Effector CD4-positive, alpha-beta T cell (primary cell): ENCODE measurements around the gene TMEM176B. TPM values are rescaled to one million over a fixed set of nuclear protein-coding genes. Genes with fewer than 3 reads are reported as not detected.

Source experiments
- DNase-seq: peaks from one replicate; pipeline ENCODE4 v3.0.0-alpha.2; 2020
- total RNA-seq: gene quantifications from one replicate; lab custom pipeline; 2026; lab: John Stamatoyannopoulos, UW

The TMEM176B gene
- total RNA-seq = not detected

DNA sequence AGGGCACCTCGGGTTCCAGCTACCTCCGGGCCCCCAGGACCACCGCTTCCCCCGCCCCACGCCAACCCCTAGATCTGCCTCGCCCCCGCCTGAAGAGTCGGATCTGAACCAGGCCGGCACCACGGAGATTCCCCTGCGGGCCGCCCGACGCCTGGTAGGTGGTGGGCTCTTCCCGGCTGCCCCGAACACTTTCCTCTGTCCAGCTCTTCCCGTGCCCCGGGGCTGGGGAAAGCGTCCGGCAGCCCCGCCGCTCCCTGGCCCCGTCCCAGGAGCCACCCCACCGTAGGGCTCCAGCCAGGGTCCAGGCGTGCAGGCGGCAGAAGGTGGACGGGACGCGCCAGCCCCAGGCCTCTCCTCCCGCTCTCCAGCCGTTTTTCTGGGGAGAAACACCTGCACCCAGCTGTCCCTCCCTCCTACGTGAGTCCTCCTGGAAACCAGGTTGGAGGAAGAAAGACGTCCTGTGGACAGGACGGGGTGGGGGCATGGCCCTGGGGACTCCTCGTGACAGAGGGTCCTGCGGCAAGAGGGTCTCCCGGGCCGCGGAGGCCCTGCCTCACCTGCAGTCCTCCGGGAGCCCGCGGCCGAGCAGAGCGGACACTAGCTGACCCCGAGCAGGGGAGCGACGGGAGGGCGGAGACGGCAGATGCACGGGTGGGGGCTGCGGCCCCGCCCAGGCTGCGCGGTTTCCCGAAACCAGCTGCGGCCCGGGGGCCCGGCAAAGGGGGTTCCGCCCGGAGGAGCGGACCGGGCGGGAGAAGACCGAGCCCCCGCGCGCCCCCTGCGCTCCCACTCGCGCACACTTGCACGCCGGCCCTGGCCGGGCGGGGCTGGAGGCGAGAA lies at the start of gene TMEM176B:
TSS of gene TMEM176B (minus strand) at position 624 of the 840 bp plus-strand sequence. CDS start 3,795 bp downstream, outside the sequence.
- no peak for DNase-seq

DNA sequence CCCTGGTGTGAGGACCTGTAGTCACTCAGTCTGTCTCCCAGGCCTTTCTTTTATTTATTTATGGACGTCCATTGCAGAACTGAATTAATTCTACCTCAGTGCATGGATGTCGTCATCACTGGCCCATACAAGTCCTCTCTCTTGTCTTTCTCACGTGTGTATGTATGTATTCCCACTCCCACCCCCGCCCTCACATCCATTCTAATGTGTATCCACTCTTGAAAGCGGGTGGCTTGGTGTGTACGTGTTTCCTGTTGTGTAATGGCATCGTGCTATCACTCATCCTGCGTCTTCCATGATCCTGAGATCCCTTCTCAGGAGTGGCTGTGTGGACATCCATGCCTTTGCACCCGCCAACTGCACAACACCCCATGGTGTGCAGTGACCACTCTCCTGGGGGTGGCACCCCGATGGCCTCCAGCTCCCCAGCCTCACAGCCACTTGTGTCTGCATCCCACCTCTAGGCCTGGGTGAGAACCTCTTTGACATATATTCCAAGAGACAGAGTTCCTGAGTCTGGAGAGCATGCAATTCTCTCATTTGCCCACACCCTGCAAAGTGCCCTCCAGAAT lies 49.1 kb upstream of the TMEM176B start:
- DNase-seq = no peak

DNA sequence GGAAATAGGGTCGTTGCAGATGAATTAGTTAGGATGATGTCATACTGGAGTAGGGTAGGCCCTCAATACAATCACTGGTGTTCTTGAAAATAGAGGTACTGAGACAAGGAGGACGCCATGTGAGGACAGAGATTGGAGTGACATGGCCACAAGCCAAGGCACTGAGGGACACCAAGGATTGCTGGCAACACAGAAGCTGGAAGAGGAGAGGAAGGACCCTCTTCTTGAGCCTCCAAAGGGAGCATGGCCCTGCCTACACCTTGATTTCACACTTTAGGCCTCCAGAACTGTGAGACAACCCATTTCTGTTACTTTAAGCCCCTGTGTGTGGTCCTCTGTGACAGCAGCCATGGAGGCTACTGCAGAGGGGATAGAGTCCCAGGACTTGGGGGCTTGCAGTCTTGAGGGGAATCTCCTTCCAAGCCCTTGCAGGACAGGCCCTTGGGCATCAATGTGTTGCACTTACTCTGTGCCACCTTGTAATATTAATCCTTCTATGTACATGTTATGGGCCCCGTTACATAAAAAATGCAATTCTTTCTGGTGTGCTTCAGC lies 48.5 kb upstream of the TMEM176B start:
- DNase-seq = no peak

DNA sequence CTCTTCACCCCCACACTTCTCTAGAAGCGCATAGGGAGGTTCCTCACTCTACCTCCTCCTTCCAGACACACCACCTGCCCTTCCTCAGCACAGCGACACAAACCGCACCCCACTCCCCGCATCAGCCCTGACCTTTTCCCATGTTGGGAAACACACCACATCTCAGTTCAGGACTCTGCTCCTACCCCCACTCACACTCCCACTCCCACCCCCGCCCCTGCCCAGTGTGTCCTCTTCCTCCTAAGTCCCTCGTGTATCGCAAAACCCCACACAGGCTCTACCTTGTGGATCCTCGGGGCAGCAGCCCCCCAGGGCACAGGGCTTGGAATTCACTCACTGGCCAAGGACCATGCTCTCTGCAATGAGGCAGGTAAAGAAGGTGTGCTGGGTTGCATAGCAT lies 47.9 kb upstream of the TMEM176B start:
- DNase-seq = no peak

DNA sequence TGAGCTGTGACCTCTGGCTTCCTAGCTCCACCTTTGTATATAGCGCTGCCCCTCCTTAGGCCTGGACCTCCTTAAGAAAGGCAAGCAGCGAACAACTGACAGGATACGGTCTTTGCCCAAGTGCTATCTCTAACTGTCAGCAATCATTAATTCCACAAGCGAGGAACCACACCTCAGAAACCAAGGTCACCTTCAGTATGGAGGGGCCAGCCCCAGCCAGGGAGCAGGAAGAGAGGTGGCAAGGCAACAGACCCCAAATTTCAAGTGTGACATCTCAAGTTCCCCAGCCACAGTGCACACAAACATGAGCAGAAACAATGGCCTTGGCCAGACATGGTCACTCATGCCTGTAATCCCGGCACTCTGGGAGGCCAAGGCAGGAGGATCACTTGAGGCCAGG lies 47.4 kb upstream of the TMEM176B start:
- DNase-seq = no peak

DNA sequence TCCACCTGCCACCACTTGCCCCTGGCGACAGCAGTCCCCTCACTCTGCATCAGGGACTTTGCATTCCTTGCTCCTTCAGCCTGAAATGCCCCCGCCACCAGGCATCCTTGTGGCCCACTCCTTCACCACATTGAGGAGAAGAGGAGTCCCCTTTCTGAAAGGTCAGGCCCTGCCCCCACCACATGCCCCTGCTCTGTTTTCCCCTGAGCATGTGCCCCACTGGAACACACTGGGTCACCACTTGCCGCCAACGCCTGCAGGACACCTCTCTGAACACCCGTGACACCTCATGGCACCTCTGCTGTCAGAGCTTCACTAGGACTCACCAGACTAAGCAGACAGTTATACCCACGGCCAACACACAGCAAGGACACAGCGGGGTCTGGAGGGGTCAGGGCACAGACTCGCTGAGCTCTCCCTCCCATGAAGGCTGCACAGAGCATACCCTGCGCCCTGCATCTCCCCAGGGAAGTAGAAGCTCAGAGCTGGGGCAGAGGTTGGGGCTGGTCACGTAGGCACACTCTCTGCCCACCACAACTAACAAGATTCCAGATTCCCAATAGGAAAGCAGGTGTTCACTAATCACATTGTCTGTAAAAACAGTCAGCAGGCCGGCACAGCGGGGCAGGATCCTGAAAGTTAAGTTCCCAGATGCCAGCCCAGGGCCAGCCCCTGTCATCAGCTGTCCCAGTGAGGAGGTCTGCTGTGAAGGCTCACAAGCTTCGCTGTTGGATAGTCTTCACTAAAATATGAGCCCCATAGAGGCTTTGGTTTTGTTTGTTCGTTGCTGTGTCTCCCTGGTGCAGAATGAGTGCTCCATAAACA lies 46.3 kb upstream of the TMEM176B start:
- DNase-seq = no peak

DNA sequence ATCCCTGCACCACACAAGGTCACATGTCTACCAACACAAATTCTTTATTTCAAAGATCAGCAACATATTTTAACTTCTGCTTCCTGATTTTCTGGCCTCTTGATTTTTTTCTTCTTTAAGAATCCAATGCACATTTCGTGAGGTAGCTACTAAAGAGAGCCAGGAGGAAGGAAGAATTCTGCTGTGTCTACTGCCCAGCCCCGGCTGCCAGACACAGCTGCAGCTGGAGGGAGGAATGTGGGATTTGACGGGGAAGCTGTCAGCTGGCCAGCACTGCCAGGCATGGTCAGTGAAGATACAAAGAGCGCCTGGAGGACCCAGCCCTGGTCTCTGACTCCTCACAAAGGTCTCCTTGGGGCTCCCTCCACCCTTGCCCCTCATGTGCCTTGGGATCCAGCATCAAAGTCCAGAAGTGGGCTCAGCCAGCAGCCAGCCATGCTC lies 45.3 kb upstream of the TMEM176B start:
- no peak for DNase-seq

DNA sequence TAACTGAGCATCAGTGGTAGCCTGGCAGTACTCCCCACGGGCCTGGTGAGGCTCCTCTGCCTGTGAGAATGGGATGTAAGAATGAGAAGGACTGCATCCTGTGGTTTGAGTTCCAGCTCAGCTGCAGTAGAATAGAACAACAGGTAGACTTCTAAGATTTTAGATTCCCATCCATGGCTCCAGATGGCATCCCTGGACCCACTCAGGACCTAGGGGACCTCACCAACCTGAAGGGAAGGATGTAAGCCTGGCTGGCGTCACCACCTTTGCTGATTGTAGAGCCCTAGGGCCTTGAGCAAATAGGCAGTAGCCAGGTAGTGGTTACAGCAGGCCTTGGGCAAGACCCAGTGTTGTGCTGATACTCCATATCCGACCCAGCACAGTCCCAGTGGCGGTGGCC lies 42.6 kb upstream of the TMEM176B start:
- no peak for DNase-seq

DNA sequence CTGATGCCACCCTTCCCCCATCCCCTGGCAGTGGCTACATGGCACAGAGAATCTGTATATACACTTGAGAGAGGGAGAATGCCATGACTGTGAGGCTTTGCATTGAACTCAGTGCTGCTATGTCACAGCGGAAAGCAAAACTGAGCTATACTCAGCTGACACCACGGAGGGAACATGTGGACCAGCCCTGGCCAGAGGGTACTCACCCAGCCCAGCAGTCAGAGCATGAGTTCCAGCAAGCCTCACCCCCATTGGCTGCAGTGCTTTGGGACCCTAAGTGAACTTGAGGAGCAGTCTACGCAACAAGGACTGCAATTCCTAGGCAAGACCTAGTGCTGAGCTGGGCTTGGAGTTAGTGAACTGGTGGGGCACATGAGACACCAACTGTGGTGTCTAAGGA lies 41.9 kb upstream of the TMEM176B start:
- DNase-seq = no peak

DNA sequence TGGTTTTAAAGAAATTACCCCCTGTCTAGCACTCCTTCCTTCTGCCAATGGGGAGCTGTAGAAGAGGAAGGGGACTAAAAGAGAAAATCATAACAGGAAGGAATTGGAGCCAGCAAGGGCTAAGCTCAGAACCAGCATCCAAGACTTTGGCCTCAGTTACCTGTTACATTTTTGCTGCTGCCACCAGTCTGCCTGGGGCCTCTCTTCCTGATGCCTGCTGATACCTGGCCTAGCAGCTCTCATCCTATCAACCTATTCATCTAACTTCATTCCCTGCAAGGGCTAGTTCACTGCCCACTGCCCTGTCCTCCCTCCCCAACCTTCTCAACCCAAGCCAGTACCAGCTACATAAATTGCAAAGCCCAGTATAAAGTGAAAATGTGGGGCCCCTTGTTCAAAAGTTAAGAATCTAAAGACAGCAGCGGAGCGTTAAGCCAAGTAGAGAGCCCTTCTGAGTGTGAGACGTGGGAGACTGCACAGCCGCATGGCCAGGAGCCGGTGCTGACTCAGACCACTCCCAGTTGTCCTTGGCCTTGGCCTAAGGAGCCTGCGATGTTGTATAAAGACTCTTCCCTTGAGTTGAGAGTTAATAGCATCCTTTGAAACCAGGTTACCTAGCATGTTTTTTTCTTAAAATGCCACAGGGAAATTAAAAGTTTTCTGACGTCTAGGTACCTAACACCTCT lies 38.9 kb upstream of the TMEM176B start:
- no peak for DNase-seq

DNA sequence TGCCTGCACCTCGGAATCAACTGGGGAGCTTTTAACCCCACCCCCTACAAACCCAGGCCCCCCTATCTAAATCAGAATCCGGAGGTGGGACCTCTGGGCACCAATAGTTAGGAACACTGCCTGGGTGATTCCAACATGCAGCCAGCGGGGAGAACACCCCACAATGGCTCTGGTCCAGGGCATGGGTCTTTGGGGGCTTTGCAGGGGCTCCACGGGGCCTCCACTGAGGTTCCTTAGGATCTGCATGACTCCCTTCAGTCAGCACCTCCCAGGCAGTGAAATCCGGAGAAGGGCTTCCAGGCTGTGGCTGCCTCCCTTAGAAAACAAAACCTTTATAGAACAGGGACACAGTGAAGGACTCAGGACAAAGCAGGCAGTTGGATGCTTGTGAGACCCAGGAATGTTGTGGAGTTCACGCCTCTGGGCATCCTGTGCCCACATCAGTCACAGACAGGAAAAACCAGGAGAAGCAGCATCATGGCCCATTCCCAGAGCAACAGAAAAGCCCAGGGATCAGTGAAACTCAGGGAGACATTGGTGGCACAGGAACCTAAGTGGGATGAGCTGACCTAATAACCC lies 35.6 kb upstream of the TMEM176B start:
- DNase-seq = no peak

DNA sequence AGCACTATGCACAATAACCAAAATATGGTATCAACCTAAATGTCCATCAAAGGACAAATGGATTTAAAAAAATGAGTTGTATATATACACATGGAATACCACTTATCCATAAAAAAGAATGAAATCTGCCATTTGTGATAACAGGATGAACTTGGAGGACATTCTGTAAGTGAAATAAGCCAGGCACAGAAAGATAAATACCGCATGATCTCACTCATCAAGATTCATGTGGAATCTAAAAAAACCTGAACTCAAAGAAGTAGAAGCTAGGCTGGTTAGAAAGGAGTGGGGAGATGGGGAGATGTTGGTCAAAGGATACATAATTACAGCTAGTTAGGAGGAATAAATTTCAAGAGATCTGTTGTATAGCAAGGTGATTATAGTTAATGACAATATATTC lies 34.9 kb upstream of the TMEM176B start:
- no peak for DNase-seq

DNA sequence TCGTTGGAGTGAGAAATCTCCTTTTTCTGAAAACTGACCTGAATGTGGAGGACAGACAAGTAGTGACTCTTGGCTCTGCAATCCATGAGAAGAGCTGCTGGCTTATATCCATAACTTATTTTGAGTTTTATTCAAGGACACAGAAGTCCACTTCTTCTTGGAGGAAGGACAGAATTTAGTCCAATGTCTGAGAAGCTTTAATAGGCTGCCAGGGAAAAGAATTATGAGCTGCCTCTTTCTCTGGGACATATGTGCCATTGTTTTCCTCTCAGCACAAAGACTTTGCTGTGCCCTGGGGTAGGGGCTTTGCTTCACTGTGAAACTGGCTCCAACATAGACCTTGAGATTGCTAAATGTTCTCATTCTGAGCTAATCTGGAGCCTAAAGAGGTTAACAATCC lies 31.7 kb upstream of the TMEM176B start:
- DNase-seq = no peak

DNA sequence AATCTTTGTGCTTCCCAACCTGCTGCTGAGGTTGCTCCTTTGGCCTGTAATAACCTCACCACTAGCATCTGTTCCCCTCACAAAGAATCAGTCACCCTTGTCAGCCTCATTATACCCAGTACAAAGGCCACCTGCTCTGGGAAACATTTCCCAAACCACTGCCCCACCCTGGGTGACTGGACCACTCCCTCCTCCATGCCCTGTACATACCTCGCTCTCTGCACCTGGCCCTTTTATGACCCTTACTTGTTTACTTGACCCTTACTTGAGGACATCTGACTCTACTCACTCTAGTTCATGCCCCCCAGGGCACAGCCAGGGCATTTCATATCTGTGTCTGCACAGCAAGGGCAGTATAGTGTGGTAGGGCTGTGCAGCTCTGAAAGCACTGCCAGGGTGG lies 30.8 kb upstream of the TMEM176B start:
- no peak for DNase-seq

DNA sequence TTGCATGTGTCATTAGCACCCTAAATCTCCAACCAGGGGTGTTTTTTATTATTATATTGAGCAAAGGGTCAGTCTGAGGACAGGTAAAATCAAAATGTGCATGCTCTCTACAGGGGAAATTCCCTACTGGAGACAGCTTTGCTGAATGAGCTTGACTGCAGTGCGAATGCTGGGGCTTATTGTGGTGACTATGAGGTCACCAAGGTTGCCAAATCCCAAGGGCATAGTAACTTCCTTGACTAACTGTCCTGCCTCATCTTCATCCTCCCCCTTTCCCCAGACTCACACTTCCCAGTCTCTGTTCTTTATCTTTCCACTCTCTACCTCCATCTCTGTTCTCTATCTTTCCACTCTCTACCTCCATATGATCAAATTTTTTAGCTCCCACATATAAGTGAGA lies 29.3 kb upstream of the TMEM176B start:
- no peak for DNase-seq

DNA sequence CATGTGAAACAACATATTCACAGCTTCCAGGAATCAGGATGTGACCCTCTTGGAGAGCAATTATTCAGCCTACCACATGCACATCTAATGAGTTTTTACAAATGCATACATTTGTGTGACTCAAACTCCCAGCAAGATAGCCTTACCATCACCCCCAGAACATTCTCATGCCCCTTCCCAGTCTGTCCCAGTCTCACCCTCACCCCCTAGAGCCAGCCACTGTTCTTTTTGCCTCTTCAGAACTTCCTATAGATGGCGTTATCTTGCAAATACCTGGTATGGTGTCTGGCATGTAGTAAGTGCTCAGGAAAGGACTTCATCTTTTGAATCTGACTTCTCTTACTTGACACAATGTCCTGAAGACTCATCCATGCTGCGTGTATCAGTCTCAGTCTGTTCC lies 28.2 kb upstream of the TMEM176B start:
- DNase-seq = no peak

DNA sequence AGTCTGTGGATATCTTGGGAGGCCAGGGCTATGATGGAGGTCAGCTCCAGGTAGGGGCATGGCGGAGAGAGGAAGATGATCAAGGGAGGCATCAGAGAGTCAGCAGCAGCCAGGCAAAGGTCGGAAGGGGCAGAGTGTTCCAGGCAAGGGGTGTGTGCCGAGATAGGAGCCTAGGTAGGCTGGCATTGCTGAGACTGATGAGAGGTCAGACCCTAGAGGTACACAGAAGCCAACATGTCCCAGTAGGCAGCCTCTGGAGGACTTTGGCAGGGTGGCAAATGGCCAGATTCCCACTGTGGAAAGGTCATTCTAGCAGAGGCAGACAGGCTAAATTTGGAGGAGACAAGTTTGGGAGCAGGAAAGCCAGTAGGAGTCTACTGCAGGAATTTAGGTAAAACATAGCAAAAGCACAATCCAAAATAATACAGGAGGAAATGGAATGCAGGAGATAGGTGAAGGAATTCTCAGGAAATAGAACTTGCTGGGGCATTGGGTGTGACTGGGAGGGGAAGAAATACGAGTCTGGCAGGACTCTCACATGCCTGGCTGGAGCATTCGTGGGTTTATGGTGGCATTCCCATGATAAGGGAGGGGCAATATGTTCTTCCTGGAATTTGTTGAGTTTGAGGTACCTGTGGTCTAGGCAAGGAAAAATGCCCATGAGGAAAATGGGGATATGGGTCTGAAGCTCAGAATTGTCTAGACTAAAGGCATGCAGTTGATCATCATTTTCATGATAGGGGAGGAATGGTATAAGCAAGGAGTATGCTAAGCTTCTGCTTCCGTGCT lies 26.1 kb upstream of the TMEM176B start:
- no peak for DNase-seq

DNA sequence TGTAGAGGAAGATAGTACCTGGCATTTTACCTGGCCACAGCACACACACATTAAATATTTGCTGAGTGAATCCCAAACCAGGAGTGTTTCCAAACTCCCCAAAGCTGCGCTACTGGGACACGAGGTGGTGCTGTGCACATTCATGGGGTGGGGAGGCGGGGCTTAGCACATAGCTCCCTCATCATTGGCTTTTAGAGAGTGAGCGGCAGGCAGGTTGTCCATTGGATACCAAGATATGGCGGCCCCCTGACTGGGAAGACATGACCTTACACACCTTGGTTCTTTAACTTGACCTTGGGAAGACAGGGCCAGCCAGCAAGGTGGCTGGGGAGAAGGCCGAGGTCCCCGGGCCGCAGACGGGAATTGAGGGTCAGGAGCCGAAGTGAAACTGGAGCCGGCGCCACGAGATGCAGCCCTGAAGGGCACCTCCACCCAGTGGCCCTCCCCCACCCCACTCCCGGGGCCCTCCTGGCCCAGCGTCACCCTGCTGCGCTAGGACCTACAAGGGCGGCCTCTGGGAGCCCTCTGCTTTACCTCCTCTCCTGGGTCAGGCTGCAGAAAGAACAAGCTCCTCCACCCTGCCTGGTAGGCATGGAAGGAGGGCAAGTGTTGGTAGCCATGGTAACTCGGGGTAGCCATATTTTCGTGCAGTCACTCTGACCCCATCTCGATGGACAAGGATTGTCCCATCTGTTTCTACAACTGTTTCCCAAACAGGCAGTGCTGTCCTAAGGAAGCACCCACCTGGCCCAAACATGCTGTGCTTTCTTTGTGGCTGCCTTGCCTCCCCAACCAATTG lies 24.4 kb upstream of the TMEM176B start:
- no peak for DNase-seq

DNA sequence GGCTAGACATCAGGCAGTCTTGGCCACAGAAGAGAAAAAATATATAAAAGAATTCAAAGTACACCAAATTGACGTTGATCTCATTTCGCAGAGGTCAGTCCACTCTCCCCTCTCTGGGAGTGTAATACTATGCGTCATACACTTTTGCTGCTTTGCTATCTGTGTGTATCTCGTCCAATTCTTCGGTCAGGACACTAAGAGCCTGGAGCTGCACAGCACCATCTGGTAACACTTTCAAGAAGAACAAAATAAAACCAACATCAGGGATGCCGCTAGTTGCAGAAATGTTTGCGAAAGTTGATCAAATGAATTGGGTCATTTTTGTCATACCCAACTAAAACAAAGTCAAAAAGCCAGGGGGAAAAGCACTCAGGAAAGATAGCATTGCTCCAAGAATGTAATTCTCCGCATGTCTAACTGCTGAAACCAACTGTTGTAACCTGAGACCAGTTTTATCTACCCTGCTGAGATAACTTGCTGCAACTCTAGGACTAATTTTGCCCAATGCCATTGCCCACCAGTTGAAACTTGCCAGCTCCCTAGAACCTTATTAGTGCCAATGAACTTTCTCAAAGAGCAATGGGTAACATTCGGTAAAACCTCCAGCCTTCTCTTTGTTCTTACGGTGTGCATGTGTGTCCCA lies 23.4 kb upstream of the TMEM176B start:
- no peak for DNase-seq

DNA sequence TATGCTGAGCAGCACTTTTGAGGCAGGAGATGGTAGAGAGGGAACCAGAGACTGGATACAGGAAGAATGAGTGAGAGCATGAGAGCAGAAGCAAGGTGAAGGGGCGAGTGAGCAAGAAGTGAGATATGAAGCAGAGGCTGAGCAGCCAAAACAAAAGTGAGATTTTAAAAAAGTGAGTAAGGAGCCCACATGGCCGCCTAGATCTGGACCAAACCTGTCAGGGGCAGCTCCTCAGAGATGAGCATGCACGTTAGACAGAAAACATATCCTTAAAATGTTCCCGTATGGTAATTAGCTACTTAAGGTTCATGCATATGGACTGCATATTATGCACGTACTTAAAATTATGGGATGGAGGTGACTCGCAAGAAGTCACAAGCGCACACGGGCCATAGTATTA lies 22.9 kb upstream of the TMEM176B start:
- DNase-seq = no peak
